OCI-LY1 (cell line): ENCODE data around the gene MMP11.

Source experiments
- H2AFZ ChIP-seq: fragments of 200-600 bp; sonication (generic), shearing (Covaris generic); 2 replicates; pipeline ENCODE4 v1.6.0; 2014; ENCODE audit warnings: antibody characterized with exemption, mild to moderate bottlenecking, low read length
- H3F3A ChIP-seq: fragments of 200-600 bp; sonication (generic), shearing (Covaris generic); 2 replicates; pipeline ENCODE4 v1.6.0; 2014; ENCODE audit warnings: mild to moderate bottlenecking, antibody characterized with exemption, low read length, moderate library complexity; ENCODE audit not compliant: insufficient read depth
- H3K27ac ChIP-seq: fragments of 200-600 bp; sonication (generic); 2 replicates; pipeline ENCODE4 v1.5.1; 2014; ENCODE audit warnings: low read length, mixed run types, mild to moderate bottlenecking, low read depth; ENCODE audit not compliant: poor library complexity, severe bottlenecking
- H3K27me3 ChIP-seq: fragments of 200-600 bp; sonication (generic); 2 replicates; pipeline ENCODE4 v1.6.0; 2014; ENCODE audit warnings: antibody characterized with exemption, mild to moderate bottlenecking, low read length, moderate library complexity; ENCODE audit not compliant: insufficient read depth
- H3K36me3 ChIP-seq: fragments of 200-600 bp; sonication (generic); 2 replicates; pipeline ENCODE4 v1.6.1; 2014; ENCODE audit warnings: mild to moderate bottlenecking, antibody characterized with exemption, low read length, moderate library complexity, mixed read lengths; ENCODE audit not compliant: insufficient read depth
- H3K4me1 ChIP-seq: fragments of 200-600 bp; sonication (generic); 2 replicates; pipeline ENCODE4 v1.5.1; 2014; ENCODE audit warnings: mild to moderate bottlenecking, low read length, moderate library complexity; ENCODE audit not compliant: insufficient read depth, severe bottlenecking
- H3K4me2 ChIP-seq: fragments of 200-600 bp; sonication (generic), shearing (Covaris generic); 2 replicates; pipeline ENCODE4 v1.6.1; 2014; ENCODE audit warnings: low read length
- H3K4me3 ChIP-seq: fragments of 200-600 bp; sonication (generic); 2 replicates; pipeline ENCODE4 v1.5.1; 2014; ENCODE audit warnings: low read length, low read depth, mild to moderate bottlenecking, mixed read lengths; ENCODE audit not compliant: poor library complexity, severe bottlenecking
- H3K79me2 ChIP-seq: fragments of 200-600 bp; shearing (Covaris generic); 2 replicates; pipeline ENCODE4 v1.6.1; 2016; ENCODE audit warnings: mixed run types, low read length, mixed read lengths; ENCODE audit not compliant: insufficient read depth
- H3K9ac ChIP-seq: fragments of 200-600 bp; sonication (generic), shearing (Covaris generic); 2 replicates; pipeline ENCODE4 v1.6.1; 2014; ENCODE audit warnings: mild to moderate bottlenecking, low read length, mixed read lengths
- H3K9me2 ChIP-seq: fragments of 200-600 bp; sonication (generic), shearing (Covaris generic); 2 replicates; pipeline ENCODE4 v1.6.1; 2014; ENCODE audit warnings: low read depth, mild to moderate bottlenecking, low read length, mixed read lengths
- H3K9me3 ChIP-seq: fragments of 200-600 bp; shearing (Covaris generic); 2 replicates; pipeline ENCODE4 v1.6.1; 2014; ENCODE audit warnings: low read length, mixed read lengths
- H4K20me1 ChIP-seq: fragments of 200-600 bp; sonication (generic), shearing (Covaris generic); 2 replicates; pipeline ENCODE4 v1.6.0; 2016; ENCODE audit warnings: mild to moderate bottlenecking, low read length; ENCODE audit not compliant: insufficient read depth
- CTCF ChIP-seq: fragments of 200-600 bp; sonication (generic), shearing (Covaris generic); IDR thresholded peaks from 2 replicates; pipeline ENCODE4 v1.5.1; 2017; ENCODE audit warnings: mild to moderate bottlenecking, antibody characterized with exemption, low read length, moderate library complexity, mixed read lengths
- EZH2 ChIP-seq: fragments of 200-600 bp; sonication (generic), shearing (Covaris generic); IDR thresholded peaks from 2 replicates; pipeline ENCODE4 v1.8.0; 2017; ENCODE audit warnings: borderline replicate concordance, mixed run types, mild to moderate bottlenecking, antibody characterized with exemption, low read length, moderate library complexity, mixed read lengths

The MMP11 gene

GRCh38 chr22:23754980-23755636 lies 17.5 kb upstream of the MMP11 start:
- Histone ChIP-seq H3K9ac (no peak overlapping the region; the same call in 1 of the 2 replicates), H3K4me1 (peaks cover 61% of the 10 kb centered on the region), H3K27ac (peak overlapping the region; percentile 94)

GRCh38 chr22:23755711-23756110 lies 16.9 kb upstream of the MMP11 start:
- H3K27ac ChIP-seq = peak overlapping the region; percentile 94

More at GRCh38 chr22:23754980-23755636, 17.5 kb upstream of the MMP11 start:
- Histone ChIP-seq H3K4me3 (no peak overlapping the region), H2AFZ (no peak overlapping the region), H3K4me2 (peak overlapping the region; percentile 98; the same call in 1 of the 2 replicates), H3K9me3 (no peaks in the 10 kb centered on the region), H3K36me3 (no peaks in the 10 kb centered on the region), H3F3A (peaks cover 7% of the 10 kb centered on the region), H3K79me2 (no peaks in the 10 kb centered on the region), H3K27me3 (no peaks in the 10 kb centered on the region), H4K20me1 (no peaks in the 10 kb centered on the region), H3K9me2 (no peaks in the 10 kb centered on the region)
- no peak for TF ChIP-seq CTCF
- no peak for TF ChIP-seq EZH2

GRCh38 chr22:23756891-23757290 lies 15.8 kb upstream of the MMP11 start:
- TF ChIP-seq CTCF (no peak), EZH2 (no peak)
- no peaks in the 10 kb centered on the region for H3K9me3 ChIP-seq
- peaks cover 7% of the 10 kb centered on the region for H3F3A ChIP-seq
- no peaks in the 10 kb centered on the region for H3K27me3 ChIP-seq
- no peak overlapping the region for H3K4me2 ChIP-seq
- peak overlapping the region; percentile 44 for H3K27ac ChIP-seq
- no peak overlapping the region for H3K4me3 ChIP-seq
- H2AFZ ChIP-seq = no peak overlapping the region
- H3K9ac ChIP-seq = no peak overlapping the region
- no peaks in the 10 kb centered on the region for H3K36me3 ChIP-seq
- no peaks in the 10 kb centered on the region for H3K79me2 ChIP-seq
- H4K20me1 ChIP-seq = no peaks in the 10 kb centered on the region
- H3K4me1 ChIP-seq = peaks cover 49% of the 10 kb centered on the region
- no peaks in the 10 kb centered on the region for H3K9me2 ChIP-seq

More at GRCh38 chr22:23755711-23756110, 16.9 kb upstream of the MMP11 start:
- Histone ChIP-seq H3K79me2 (no peaks in the 10 kb centered on the region), H2AFZ (no peak overlapping the region), H3K4me2 (peak overlapping the region; percentile 0; the same call in 1 of the 2 replicates), H3K9me3 (no peaks in the 10 kb centered on the region), H3K9me2 (no peaks in the 10 kb centered on the region), H3K27me3 (no peaks in the 10 kb centered on the region), H3K4me1 (peaks cover 55% of the 10 kb centered on the region), H3K36me3 (no peaks in the 10 kb centered on the region), H4K20me1 (no peaks in the 10 kb centered on the region), H3F3A (peaks cover 7% of the 10 kb centered on the region), H3K9ac (no peak overlapping the region; the same call in 1 of the 2 replicates), H3K4me3 (no peak overlapping the region)
- TF ChIP-seq EZH2 (no peak), CTCF (no peak)
